ENCODE measurements around the gene DCST2.

DCST2 gene

GRCh38 chr1:155019377-155020245, 14.0 kb downstream of the DCST2 start:
- 93% methylated on average over 10 of the region's 11 CpGs for WGBS (ENCODE audit: insufficient coverage)
- Histone ChIP-seq H3K36me3 (ENCODE audit: control insufficient read depth in 4 of 4, insufficient read depth in 4 of 4, low read length in 3 of 4) (peaks cover 0 to 20% (median 2%) of the 10 kb centered on the region in 4 experiments), H3K4me1 (ENCODE audit: control extremely low read depth in 1 of 4, control insufficient read depth in 4 of 4, insufficient read depth in 4 of 4, low read length in 3 of 4) (peaks cover 0 to 35% (median 28%) of the 10 kb centered on the region in 4 experiments), H3K4me3 (ENCODE audit: control insufficient read depth in 1 of 7, extremely low read depth in 1 of 7, insufficient read depth in 4 of 7, low read depth in 2 of 7, low read length in 6 of 7) (no peak overlapping the region), H3K9me3 (ENCODE audit: control extremely low read depth in 1 of 5, control insufficient read depth in 4 of 5, insufficient read depth in 2 of 5, low read depth in 1 of 5, low read length in 4 of 5) (no peaks in the 10 kb centered on the region), H3K27ac (ENCODE audit: insufficient read depth in 1 of 2, low read depth in 1 of 2, low read length in 2 of 2, poor library complexity in 1 of 2, severe bottlenecking in 2 of 2) (no peak overlapping the region), H3K27me3 (replicated peaks in 2 of 5; ENCODE audit: control insufficient read depth in 4 of 5, insufficient read depth in 5 of 5, low read length in 4 of 5) (no peaks in the 10 kb centered on the region)
- CTCF ChIA-PET, result interaction anchor here (0.7 to 12.4 kb wide), 15 partner anchors 9 to 76 kb away, joined by 3 to 233 read pairs (median 5); partner anchors contain the start of genes LENEP, PBXIP1, PYGO2 and ZBTB7B
- POLR2A ChIA-PET, result no interaction called here
- no peak for DNase-seq

GRCh38 chr1:155018617-155019348, 14.8 kb downstream of the DCST2 start:
- DNase-seq, result no peak
- WGBS (ENCODE audit: insufficient coverage), result 93% methylated on average over 3 of the region's 8 CpGs
- Histone ChIP-seq H3K4me1 (ENCODE audit: control extremely low read depth in 1 of 4, control insufficient read depth in 4 of 4, insufficient read depth in 4 of 4, low read length in 3 of 4) (peaks cover 0 to 44% (median 36%) of the 10 kb centered on the region in 4 experiments), H3K27me3 (replicated peaks in 2 of 5; ENCODE audit: control insufficient read depth in 4 of 5, insufficient read depth in 5 of 5, low read length in 4 of 5) (no peaks in the 10 kb centered on the region), H3K9me3 (ENCODE audit: control extremely low read depth in 1 of 5, control insufficient read depth in 4 of 5, insufficient read depth in 2 of 5, low read depth in 1 of 5, low read length in 4 of 5) (no peaks in the 10 kb centered on the region), H3K27ac (ENCODE audit: insufficient read depth in 1 of 2, low read depth in 1 of 2, low read length in 2 of 2, poor library complexity in 1 of 2, severe bottlenecking in 2 of 2) (no peak overlapping the region), H3K4me3 (ENCODE audit: control insufficient read depth in 1 of 7, extremely low read depth in 1 of 7, insufficient read depth in 4 of 7, low read depth in 2 of 7, low read length in 6 of 7) (no peak overlapping the region), H3K36me3 (ENCODE audit: control insufficient read depth in 4 of 4, insufficient read depth in 4 of 4, low read length in 3 of 4) (peaks cover 0 to 26% (median 2%) of the 10 kb centered on the region in 4 experiments)
- ChIA-PET POLR2A (interaction anchor here (1.6 kb wide), 1 partner anchor 64 kb away, joined by 6 read pairs; the partner anchor contains the start of gene PBXIP1), CTCF (interaction anchor here (0.7 to 12.4 kb wide), 22 partner anchors 7 to 459 kb away, joined by 3 to 233 read pairs (median 4); partner anchors contain the start of genes FLAD1, LENEP, PBXIP1 and PMVK)

- CTCF ChIA-PET, result interaction anchor here (1.1 to 12.4 kb wide), 21 partner anchors 8 to 458 kb away, joined by 3 to 233 read pairs (median 5); partner anchors contain the start of genes ADAM15, FLAD1, LENEP and PBXIP1
- H3K9me3 ChIP-seq (ENCODE audit: control extremely low read depth in 1 of 5, control insufficient read depth in 4 of 5, insufficient read depth in 2 of 5, low read depth in 1 of 5, low read length in 4 of 5), result no peaks in the 10 kb centered on the region
- H3K36me3 ChIP-seq (ENCODE audit: control insufficient read depth in 4 of 4, insufficient read depth in 4 of 4, low read length in 3 of 4), result peaks cover 0 to 26% (median 2%) of the 10 kb centered on the region in 4 experiments
- no peaks in the 10 kb centered on the region for H3K27me3 ChIP-seq (replicated peaks in 2 of 5; ENCODE audit: control insufficient read depth in 4 of 5, insufficient read depth in 5 of 5, low read length in 4 of 5)
- POLR2A ChIA-PET, result interaction anchor here (1.0 to 1.6 kb wide), 2 partner anchors 27 to 63 kb away, joined by 3 to 6 read pairs; partner anchors contain the start of gene PBXIP1
- 0% methylated on average over 2 of the region's 6 CpGs for WGBS (ENCODE audit: insufficient coverage)
- H3K4me3 ChIP-seq (ENCODE audit: control insufficient read depth in 1 of 7, extremely low read depth in 1 of 7, insufficient read depth in 4 of 7, low read depth in 2 of 7, low read length in 6 of 7), result peak overlapping the region in 5 of 7 experiments; percentile 26 to 68 (median 60)
- no peak for DNase-seq
- H3K4me1 ChIP-seq (ENCODE audit: control extremely low read depth in 1 of 4, control insufficient read depth in 4 of 4, insufficient read depth in 4 of 4, low read length in 3 of 4), result peaks cover 0 to 52% (median 43%) of the 10 kb centered on the region in 4 experiments
- H3K27ac ChIP-seq (ENCODE audit: insufficient read depth in 1 of 2, low read depth in 1 of 2, low read length in 2 of 2, poor library complexity in 1 of 2, severe bottlenecking in 2 of 2), result peak overlapping the region in 1 of 2 experiments; percentile 68
These were observed 15.7 kb downstream of the DCST2 start for GRCh38 chr1:155017946-155018316.

GRCh38 chr1:155017041-155017945, 16.3 kb downstream of the DCST2 start:
- peaks cover 0 to 58% (median 48%) of the 10 kb centered on the region in 4 experiments for H3K4me1 ChIP-seq (ENCODE audit: control extremely low read depth in 1 of 4, control insufficient read depth in 4 of 4, insufficient read depth in 4 of 4, low read length in 3 of 4)
- H3K36me3 ChIP-seq (ENCODE audit: control insufficient read depth in 4 of 4, insufficient read depth in 4 of 4, low read length in 3 of 4), result peaks cover 0 to 26% (median 2%) of the 10 kb centered on the region in 4 experiments
- H3K27me3 ChIP-seq (replicated peaks in 2 of 5; ENCODE audit: control insufficient read depth in 4 of 5, insufficient read depth in 5 of 5, low read length in 4 of 5), result no peaks in the 10 kb centered on the region
- peak; percentile 91 to 94 (median 94) for DNase-seq
- 0% methylated on average over 17 of the region's 49 CpGs for WGBS (ENCODE audit: insufficient coverage)
- no peaks in the 10 kb centered on the region for H3K9me3 ChIP-seq (ENCODE audit: control extremely low read depth in 1 of 5, control insufficient read depth in 4 of 5, insufficient read depth in 2 of 5, low read depth in 1 of 5, low read length in 4 of 5)
- ChIA-PET CTCF (interaction anchor here (1.0 to 12.4 kb wide), 25 partner anchors 9 to 457 kb away, joined by 3 to 233 read pairs (median 5); partner anchors contain the start of genes ADAM15, FLAD1, LENEP and PBXIP1), POLR2A (interaction anchor here (0.6 to 1.6 kb wide), 6 partner anchors 15 to 281 kb away, joined by 3 to 6 read pairs (median 3); partner anchors contain the start of genes ADAM15, PBXIP1 and ZBTB7B)
- H3K27ac ChIP-seq (ENCODE audit: insufficient read depth in 1 of 2, low read depth in 1 of 2, low read length in 2 of 2, poor library complexity in 1 of 2, severe bottlenecking in 2 of 2), result peak overlapping the region in 1 of 2 experiments; percentile 68
- peak overlapping the region; percentile 4 to 68 (median 41) for H3K4me3 ChIP-seq (ENCODE audit: control insufficient read depth in 1 of 7, extremely low read depth in 1 of 7, insufficient read depth in 4 of 7, low read depth in 2 of 7, low read length in 6 of 7)

- ChIA-PET CTCF (interaction anchor here (0.6 to 12.4 kb wide), 18 partner anchors 9 to 535 kb away, joined by 3 to 233 read pairs (median 10); partner anchors contain the start of genes FLAD1, LENEP, PBXIP1 and ZBTB7B), POLR2A (interaction anchor here (0.6 to 1.6 kb wide), 3 partner anchors 8 to 35 kb away, joined by 3 to 4 read pairs (median 3); partner anchors contain the start of genes ADAM15 and ZBTB7B)
- H3K27me3 ChIP-seq (replicated peaks in 2 of 5; ENCODE audit: control insufficient read depth in 4 of 5, insufficient read depth in 5 of 5, low read length in 4 of 5), result no peaks in the 10 kb centered on the region
- H3K27ac ChIP-seq (ENCODE audit: insufficient read depth in 1 of 2, low read depth in 1 of 2, low read length in 2 of 2, poor library complexity in 1 of 2, severe bottlenecking in 2 of 2), result peak overlapping the region in 1 of 2 experiments; percentile 58
- H3K9me3 ChIP-seq (ENCODE audit: control extremely low read depth in 1 of 5, control insufficient read depth in 4 of 5, insufficient read depth in 2 of 5, low read depth in 1 of 5, low read length in 4 of 5), result no peaks in the 10 kb centered on the region
- H3K36me3 ChIP-seq (ENCODE audit: control insufficient read depth in 4 of 4, insufficient read depth in 4 of 4, low read length in 3 of 4), result peaks cover 0 to 26% (median 2%) of the 10 kb centered on the region in 4 experiments
- H3K4me3 ChIP-seq (ENCODE audit: control insufficient read depth in 1 of 7, extremely low read depth in 1 of 7, insufficient read depth in 4 of 7, low read depth in 2 of 7, low read length in 6 of 7), result peak overlapping the region in 1 of 7 experiments; percentile 60
- DNase-seq, result peak; percentile 32 to 71 (median 63)
- peaks cover 0 to 68% (median 57%) of the 10 kb centered on the region in 4 experiments for H3K4me1 ChIP-seq (ENCODE audit: control extremely low read depth in 1 of 4, control insufficient read depth in 4 of 4, insufficient read depth in 4 of 4, low read length in 3 of 4)
- 81% methylated on average over 17 of the region's 26 CpGs for WGBS (ENCODE audit: insufficient coverage)
These were observed 17.2 kb downstream of the DCST2 start for GRCh38 chr1:155016231-155016831.
